Stimulated activated CD8-positive, alpha-beta memory T cell treated with anti-CD3 and anti-CD28 coated beads, Interleukin-15, amount 100 ng/mL, for 4 hours (primary cell): ENCODE results near the gene IGF2BP1.

Experiments
- DNase-seq, 2 donors: peaks; one replicate each; pipeline ENCODE4 v3.0.0-alpha.2; 2020; ENCODE audit warnings: low read depth in 2 of 2

Gene IGF2BP1

DNA sequence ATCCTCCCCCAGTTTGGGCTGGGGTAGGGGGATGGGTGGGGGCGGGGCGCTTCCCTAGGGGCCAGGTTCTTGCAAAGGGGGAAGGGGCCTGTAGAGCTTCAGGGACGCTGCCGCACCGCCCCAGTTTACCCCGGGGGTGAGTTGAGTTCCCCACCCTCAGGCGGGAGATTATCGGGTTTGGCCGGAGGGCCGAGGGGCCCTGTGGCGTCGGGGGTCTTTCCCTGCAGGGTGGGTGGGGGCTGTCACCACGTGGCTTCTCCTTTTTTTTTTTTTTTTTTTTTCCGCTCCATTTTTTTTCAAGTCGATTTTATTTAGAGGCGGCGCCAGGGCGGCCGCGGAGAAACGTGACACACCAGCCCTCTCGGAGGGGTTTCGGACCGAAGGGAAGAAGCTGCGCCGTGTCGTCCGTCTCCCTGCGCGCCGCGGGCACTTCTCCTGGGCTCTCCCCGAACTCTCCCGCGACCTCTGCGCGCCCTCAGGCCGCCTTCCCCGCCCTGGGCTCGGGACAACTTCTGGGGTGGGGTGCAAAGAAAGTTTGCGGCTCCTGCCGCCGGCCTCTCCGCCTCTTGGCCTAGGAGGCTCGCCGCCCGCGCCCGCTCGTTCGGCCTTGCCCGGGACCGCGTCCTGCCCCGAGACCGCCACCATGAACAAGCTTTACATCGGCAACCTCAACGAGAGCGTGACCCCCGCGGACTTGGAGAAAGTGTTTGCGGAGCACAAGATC is at the start of gene IGF2BP1:
Gene IGF2BP1, plus strand, starts transcription at position 283 of the 724 bp plus-strand sequence. Its CDS starts 361 bp downstream, at position 644.
- no peak for DNase-seq

DNA sequence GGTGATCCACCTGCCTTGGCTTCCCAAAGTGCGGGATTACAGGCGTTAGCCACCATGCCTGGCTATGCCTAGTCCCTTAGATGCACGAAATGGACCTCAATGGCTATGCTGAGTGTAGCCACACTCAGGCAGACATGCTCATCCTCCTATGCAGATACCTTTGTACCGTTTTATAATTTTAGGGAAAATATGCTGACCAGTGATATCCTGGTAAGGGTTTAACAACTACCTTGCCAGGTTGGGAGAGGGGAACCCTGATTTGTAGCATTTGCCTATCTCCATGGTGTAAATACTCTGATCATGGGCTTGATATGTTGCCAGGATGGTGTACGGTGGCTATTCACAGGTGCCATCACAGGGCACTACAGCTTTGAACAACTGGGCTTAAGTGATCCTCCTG is 45.6 kb upstream of the IGF2BP1 start:
- no peak for DNase-seq

- DNase-seq: no peak
Observed at GRCh38 chr17:48952904-48953303, 44.3 kb upstream of the IGF2BP1 start.

DNA sequence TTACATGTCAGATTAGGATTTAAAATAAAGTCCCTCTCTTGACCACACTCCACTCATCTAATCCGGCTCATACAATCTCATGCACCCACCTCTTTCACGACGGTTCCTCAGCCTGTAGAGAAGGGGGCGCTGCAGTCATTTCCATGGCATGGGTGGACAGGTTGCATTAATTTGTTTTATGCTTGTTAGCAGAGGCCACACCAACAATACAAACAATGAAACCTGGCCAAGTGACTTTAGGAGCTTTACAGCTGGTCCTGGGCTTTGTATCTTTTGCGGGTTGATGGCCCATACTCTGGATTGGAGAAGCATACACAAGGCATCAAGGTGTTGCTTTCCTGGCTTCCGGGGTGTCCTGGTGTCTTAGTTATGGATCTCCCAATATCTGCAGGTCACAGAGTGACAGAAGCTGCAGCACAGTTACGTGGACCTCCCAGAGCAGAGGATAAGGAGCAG is 42.9 kb upstream of the IGF2BP1 start:
- no peak for DNase-seq

- no peak for DNase-seq
Observed at GRCh38 chr17:48960834-48961515, 36.2 kb upstream of the IGF2BP1 start.

- no peak for DNase-seq
Observed at GRCh38 chr17:48961516-48962233, 35.5 kb upstream of the IGF2BP1 start.

- no peak for DNase-seq
Observed at GRCh38 chr17:48970224-48970623, 27.0 kb upstream of the IGF2BP1 start.

- DNase-seq: no peak
Observed at GRCh38 chr17:48970865-48971687, 26.1 kb upstream of the IGF2BP1 start.

DNA sequence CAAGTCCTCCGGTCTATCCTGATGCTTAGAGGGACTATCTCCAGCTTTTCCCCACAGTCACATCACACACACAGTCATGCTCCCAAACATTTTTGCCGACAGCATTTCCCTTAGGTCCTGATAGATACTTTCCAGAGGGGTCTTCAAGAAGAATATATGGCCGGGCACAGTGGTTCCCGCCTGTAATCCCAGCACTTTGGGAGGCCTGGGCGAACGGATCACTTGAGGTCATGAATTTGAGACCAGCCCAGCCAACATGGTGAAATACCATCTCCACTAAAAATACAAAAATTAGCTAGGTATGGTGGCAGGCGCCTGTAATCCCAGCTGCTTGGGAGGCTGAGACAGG is 24.5 kb upstream of the IGF2BP1 start:
- DNase-seq: no peak

- DNase-seq: no peak
Observed at GRCh38 chr17:48973806-48974205, 23.4 kb upstream of the IGF2BP1 start.

- DNase-seq: no peak
Observed at GRCh38 chr17:48981927-48982539, 15.2 kb upstream of the IGF2BP1 start.

DNA sequence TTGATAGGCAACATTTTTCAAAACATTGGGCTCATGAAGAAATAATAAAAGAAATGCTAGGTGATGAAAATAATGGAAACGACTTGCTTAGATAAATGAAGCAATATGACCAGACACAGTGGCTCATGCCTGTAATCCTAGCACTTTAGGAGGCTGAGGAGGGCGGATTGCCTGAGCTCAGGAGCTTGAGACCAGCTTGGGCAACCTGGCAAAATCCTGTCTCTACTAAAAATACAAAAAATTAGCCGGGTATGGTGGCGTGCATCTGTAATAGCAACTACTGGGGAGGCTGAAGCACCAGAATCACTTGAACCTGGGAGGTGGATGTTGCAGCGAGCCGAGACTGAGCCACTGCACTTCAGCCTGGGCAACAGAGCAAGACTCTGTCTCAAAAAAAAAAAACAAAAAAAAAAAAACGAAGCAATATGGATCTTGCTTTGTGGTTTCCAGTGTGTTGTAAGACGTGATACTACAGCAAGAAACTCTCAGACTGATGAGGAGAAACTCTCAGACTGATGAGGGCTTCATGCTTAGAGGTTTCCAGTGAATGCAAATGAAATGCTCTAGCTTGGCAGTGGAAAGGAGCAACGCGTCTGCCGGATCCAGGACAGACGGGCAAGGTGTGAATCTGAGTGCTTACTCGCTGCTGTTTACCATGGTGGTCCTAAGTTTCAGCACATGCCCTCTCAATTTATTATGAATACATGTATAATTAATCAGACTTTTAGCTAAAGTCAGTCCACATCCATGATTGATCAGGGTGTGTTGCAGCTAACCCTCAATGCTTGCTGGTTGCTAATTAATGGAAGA is 11.5 kb upstream of the IGF2BP1 start:
- DNase-seq: no peak

GRCh38 chr17:48989100-48989499 is 8.1 kb upstream of the IGF2BP1 start:
- DNase-seq: no peak

DNA sequence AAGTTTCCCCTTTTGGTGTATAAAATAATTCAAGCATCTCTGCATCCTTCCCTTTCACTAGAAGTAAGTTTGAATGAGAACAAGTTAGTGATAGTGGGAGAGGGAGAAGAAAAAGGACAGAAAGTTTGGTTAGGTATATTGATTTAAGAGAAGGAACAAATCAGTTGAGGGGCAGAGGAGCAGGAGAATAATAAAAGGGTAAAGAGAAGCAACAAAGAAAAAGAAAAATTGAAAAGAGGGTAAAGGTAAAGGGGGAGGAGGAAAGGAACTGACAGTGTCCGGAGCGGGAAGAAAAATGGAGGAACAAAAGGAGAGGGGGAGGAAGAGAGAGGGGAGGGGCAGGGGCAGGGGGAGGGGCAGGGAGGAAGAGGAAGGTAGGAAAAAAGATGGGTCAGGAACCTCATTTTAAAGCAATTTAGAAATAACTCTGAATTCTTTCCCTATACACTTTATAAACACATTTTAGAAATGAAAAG is 6.3 kb upstream of the IGF2BP1 start:
- no peak for DNase-seq

- no peak for DNase-seq
Observed at GRCh38 chr17:48992444-48992843, 4.7 kb upstream of the IGF2BP1 start.

GRCh38 chr17:48993305-48993704 is 3.9 kb upstream of the IGF2BP1 start:
- DNase-seq: no peak

- DNase-seq: no peak
Observed at GRCh38 chr17:48993951-48994350, 3.2 kb upstream of the IGF2BP1 start.

GRCh38 chr17:48994549-48995303 is 2.5 kb upstream of the IGF2BP1 start:
- no peak for DNase-seq

DNA sequence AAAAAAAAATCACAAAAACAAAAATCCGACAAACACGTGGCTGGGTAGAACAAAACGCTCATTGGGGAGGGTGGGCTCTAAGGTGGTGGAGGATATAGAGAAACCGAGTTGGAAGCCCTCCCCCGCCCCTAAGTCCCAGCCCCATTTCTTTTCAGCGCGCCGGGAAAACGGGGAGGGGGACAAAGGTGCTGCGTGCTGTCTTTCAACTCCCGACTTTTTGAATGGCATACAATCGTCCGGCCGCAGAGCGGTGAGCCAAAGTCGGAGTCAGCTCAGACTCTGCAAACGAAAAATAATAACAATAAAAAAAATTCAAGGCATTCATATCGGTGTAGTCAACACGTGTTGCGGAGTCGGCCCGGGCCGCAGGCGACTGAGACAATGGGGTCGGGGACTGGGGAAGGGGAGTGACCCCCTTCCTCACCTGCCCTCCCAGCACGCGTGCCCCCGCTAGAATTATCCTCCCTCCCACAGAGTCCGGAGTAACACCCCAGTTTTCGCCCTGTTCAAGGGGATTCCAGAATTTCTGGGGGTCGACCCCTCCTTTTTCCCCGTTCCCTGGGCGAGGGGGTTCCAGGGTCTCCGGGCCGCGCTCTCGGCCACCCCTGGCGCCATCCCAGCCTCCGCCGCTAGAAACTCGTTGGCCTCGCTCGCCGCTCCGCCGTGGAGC is 1.7 kb upstream of the IGF2BP1 start:
- DNase-seq: no peak
